Stimulated activated CD8-positive, alpha-beta memory T cell treated with anti-CD3 and anti-CD28 coated beads, Interleukin-15, amount 100 ng/mL, for 4 hours (primary cell): ENCODE measurements around the gene CFDP1.
"Not testable (repeated sequence)": the region's sequence is repeated elsewhere in the genome, so short reads cannot be mapped to it uniquely, and the experiment has no call there.

ENCODE experiments used
- DNase-seq, 2 donors: peaks; one replicate each; pipeline ENCODE4 v3.0.0-alpha.2; 2020; ENCODE audit warnings: low read depth in 2 of 2

The CFDP1 gene

GRCh38 chr16:75458439-75458838, 25.1 kb upstream of the CFDP1 start:
- DNase-seq = no peak

DNA sequence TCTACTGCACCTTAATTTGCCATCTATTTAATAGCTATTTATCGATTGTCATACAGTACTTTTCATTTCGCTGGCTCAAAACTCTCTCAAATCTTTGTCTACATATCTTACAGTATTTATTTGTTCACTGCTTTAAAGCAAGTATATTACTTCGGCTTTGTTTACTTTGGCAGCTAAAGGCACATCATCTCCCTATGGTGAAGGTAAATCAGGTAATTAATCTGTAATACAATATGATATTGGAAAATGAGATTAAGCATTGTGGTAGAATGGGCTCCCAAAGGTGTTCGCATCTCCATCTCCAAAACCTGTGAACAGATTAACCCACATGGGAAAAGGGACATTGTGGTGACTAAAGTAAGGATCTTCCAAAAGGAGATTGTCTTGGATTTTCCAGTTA, 24.7 kb upstream of the CFDP1 start:
- no peak for DNase-seq

DNA sequence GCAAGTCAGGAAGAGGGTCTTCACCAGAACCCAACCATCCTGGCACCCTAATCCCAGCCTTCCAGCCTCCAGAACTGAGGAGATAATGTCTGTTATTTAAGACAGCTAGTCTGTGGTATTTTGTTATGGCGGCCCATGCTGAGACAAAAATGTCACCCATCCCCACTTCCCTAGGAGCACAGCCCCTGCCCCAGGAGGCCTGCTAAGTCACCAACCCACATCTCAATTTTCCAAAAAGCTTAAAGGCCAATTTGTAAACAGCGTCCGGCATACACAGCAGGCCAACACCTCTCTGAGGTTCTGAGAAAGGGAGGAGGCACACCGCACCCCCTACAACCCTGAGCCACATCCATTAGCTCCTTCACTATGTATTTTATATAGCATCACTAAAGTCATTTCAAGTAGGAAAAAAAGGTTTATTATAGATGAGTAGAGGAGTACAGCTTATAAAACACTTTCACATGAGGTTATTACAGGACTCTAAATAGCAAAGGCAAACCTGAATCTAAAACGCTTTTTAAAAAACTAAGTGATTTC, 24.2 kb upstream of the CFDP1 start:
- no peak for DNase-seq

GRCh38 chr16:75456971-75457370, 23.7 kb upstream of the CFDP1 start:
- no peak for DNase-seq

- DNase-seq = not testable (repeated sequence)
These were observed 23.2 kb upstream of the CFDP1 start for GRCh38 chr16:75456486-75456885.

DNA sequence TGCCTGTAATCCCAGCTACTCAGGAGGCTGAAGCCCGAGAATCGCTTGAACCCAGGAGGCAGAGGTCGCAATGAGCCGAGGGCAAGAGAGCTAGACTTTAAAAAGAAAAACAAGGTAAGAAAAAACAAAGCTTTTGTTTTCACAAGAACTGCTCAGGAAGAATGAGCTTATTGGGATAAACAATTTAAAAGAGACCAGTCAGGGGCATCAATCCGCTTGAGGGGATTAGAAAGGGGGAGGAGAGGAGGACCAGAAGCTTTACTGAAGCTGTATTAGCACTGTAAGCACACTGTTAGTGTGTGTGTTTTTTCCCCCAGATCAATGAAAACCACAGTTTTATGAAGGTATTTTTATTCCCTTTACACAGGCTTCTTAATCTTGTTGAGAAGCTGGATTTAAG, 22.4 kb upstream of the CFDP1 start:
- DNase-seq = no peak

- DNase-seq = no peak
These were observed 19.3 kb upstream of the CFDP1 start for GRCh38 chr16:75452464-75453190.

- DNase-seq = no peak
These were observed 13.1 kb upstream of the CFDP1 start for GRCh38 chr16:75446416-75446815.

- no peak for DNase-seq
These were observed 12.0 kb upstream of the CFDP1 start for GRCh38 chr16:75445298-75445697.

- DNase-seq = no peak
These were observed 10.0 kb upstream of the CFDP1 start for GRCh38 chr16:75443298-75443697.

DNA sequence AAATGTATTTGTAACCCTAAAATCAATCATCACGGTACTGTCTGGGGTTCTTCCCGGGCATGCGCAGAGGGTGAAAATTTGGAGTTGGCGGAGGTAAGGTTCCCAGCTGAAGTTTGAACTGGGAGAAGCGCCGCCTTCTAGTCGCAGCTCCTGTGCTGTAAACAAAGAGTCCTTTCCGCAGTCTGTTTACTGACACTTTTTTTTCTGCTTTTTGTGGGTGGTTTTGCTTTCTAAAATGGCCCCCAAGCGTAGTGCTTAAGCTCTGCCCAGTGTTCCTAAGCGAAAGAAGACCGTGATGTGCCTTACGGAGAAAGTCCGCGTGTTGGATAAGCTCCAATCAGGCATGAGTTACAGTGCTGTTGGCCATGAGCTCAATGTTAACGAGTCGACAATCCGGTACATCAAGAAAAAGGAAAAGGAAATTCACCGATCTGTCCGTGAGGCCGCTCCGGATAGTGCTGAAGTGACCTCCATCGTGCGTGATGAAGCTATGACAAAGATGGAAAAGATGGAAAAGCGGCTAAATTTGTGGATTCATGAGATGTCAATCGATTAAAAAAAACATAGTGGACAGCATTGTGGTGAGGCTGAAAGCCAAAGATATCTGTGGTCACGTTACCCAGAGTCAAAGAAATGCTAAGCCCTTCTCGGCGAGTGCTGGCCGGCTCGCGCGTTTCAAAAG, 570 bp upstream of the CFDP1 start:
- DNase-seq = no peak

- no peak for DNase-seq
These were observed 3.5 kb downstream of the CFDP1 start for GRCh38 chr16:75429621-75430403.

- not testable (repeated sequence) for DNase-seq
These were observed 6.8 kb downstream of the CFDP1 start for GRCh38 chr16:75426524-75426923.

- DNase-seq = not testable (repeated sequence)
These were observed 9.1 kb downstream of the CFDP1 start for GRCh38 chr16:75424105-75424762.

GRCh38 chr16:75423723-75424104, 9.6 kb downstream of the CFDP1 start:
- DNase-seq = no peak

GRCh38 chr16:75421820-75422126, 11.5 kb downstream of the CFDP1 start:
- DNase-seq = no peak

DNA sequence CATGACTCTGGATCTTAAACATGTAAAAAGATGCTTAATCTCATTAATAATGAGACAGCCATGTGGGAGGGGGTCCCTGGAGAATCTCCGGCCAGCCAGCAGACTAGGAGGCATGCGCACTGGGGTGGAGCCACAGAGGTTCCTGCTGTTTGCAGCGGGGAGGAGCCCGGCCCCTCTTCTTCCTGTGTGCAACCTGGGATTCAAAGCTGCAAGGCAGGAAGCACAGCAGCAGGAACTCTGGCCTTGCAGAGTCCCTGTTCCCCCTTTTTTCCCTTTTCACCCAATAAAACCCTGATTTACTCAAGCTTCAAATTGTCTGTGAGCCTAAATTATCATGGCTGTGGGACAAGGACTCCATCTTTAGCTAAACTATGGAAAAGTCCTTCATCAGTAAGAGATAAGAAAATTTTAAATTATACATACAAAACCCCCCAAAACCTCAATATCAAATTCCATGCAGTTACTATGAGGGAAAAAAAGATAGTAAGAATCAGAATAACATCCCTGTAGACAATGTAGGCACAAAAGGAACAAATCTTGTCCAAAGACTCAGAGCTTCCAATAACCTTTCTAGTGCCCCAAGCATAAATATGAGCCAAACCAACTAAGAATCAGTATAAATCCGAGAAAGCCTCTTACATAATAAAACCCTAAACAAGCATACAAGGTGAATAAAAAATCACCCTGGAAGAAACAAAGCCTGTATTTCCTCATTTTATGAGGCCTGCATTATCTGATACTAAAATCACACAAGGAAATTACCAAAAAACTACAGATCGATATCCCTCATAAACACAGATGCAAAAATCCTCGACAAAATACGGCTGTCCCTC, 12.1 kb downstream of the CFDP1 start:
- no peak for DNase-seq

DNA sequence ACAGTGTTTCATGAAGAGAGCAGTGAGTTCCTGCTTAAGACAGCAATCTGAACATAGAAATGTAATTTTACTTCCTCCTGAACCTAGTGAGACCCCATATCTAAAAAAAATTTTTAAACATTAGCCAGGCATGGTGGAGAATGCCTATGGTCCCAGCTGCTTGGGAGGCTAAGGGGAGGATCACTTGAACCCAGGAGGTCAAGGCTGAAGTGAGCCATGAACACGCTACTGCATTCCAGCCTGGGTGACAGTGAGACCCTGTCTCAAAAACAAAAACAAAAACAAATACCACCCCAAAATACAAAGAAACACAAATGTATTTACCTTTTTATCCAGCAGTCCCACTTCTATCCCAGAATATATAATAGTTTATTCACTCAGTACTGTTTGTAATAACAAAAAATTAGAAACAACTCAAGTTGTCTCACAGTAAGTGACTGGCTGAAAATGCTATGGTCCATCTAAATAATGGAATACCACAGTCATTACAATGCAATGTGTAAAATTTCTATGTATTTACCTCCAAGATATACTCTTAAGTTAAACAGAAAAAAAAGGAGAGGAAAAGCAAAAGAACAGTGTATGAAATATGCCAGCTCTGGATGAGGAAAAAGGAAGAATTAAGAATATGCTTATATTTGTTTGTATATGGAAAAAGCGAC, 16.3 kb downstream of the CFDP1 start:
- DNase-seq = no peak

DNA sequence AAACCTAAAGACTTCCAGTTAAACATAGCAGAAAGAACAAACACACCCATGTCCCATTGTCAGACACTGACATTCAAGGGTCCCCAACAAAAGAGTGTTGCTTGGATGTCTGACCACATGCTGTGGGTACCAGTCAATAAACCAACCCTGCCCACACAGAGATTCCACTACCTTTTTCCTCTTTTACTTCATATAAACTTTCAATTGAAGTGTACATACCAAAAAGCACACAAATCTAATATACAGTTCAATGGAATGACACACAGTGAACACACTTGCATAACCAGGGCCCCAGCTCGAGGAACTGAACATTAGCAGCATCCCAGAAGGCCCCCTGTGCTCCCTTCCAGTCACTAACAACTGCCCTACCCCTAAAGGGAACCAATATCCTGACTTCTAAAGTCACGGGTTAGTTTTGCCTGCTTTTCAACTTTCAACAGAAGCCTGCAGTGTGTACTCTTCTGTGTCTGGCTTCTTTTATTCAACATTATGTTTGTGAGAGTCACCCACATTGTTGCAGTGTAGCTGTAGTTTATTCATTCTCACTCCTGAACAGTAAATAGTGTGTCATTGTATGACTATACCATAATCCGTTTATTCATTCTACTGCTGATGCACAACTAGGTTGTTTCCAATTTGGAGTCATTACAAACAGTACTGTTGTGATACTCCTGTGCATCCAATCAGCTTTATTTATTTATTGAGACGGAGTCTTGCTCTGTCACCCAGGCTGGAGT, 18.0 kb downstream of the CFDP1 start:
- no peak for DNase-seq

DNA sequence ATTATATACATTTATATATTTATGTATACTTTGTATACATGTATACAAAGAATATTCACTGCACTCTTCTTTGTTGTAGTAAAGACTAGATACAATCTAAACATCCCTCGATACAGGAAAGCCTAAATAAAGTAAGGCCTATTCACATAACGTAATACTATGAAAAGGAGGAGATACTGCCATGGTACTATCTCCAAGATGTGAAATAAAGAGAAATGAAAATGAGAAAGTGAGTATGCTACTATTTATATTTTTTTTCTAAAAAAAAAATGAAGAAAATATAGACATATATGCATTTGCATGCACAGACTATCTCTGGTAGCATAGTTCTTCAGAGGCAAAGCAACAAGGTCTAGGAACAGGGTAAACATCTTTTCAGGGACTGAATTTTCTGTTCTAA, 19.4 kb downstream of the CFDP1 start:
- no peak for DNase-seq
